ENCODE results near the gene PRDM2.

PRDM2 gene

DNA sequence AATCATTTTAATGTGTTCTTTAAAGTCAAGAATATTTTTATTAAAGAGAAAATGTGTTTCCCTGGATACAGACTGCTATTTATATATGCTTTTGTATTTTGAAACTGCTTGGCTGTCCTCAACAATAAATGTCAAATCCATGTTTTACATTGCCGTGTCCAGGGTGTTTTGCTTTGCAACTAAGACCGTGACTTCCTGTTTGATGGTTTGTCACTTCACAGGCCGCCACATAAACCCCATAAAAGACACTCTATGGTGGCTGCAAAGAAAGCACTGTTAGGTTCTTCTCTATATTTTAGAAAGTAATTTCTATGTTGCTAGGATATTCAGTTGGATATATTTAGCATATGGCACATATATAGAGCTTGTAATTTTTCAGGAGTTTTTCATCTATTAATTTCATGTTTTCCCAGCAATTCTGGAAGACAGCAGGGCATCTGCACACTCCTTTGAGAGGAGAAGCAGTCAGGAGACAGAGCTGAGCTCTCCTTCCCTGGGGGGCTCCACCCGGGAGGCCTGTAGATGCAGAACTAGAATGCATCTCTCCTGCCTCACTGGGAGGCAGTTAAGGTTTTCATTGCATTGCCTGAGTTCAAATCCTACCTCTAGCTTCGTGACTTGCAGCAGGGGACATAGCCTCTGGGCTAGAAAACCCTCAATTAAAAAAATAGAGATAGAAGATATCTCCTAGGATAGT is 33.1 kb downstream of the PRDM2 start:
- Histone ChIP-seq H3K9me3 (ENCODE audit: insufficient read depth, low read length) (no peaks in the 10 kb centered on the region), H3K4me3 (ENCODE audit: insufficient read depth, low read length, poor library complexity, severe bottlenecking) (peak overlapping the region; percentile 42), H3K79me2 (ENCODE audit: insufficient read depth, low read length) (peaks cover 36% of the 10 kb centered on the region), H3K27me3 (ENCODE audit: low read length) (no peaks in the 10 kb centered on the region), H3K9ac (ENCODE audit: low read length) (peak overlapping the region; percentile 65), H3K4me2 (ENCODE audit: low read depth, low read length, poor library complexity, severe bottlenecking) (peak overlapping the region; percentile 94), H3K27ac (ENCODE audit: low read depth, low read length) (peak overlapping the region; percentile 98), H4K20me1 (ENCODE audit: low read depth, low read length) (no peaks in the 10 kb centered on the region), H2AFZ (ENCODE audit: low read depth, low read length, severe bottlenecking) (no peak overlapping the region), H3F3A (ENCODE audit: insufficient read depth) (peaks cover 45% of the 10 kb centered on the region), H3K36me3 (ENCODE audit: low read length) (peaks cover 15% of the 10 kb centered on the region; the same call in 1 of the 2 replicates), H3K9me2 (replicated peaks; ENCODE audit: insufficient read depth, low read length) (no peaks in the 10 kb centered on the region)
- TF ChIP-seq EZH2phosphoT487 (conservative IDR thresholded peaks at IDR 0.05; ENCODE audit: low read length): no peak
- TF ChIP-seq, protein P1, sequence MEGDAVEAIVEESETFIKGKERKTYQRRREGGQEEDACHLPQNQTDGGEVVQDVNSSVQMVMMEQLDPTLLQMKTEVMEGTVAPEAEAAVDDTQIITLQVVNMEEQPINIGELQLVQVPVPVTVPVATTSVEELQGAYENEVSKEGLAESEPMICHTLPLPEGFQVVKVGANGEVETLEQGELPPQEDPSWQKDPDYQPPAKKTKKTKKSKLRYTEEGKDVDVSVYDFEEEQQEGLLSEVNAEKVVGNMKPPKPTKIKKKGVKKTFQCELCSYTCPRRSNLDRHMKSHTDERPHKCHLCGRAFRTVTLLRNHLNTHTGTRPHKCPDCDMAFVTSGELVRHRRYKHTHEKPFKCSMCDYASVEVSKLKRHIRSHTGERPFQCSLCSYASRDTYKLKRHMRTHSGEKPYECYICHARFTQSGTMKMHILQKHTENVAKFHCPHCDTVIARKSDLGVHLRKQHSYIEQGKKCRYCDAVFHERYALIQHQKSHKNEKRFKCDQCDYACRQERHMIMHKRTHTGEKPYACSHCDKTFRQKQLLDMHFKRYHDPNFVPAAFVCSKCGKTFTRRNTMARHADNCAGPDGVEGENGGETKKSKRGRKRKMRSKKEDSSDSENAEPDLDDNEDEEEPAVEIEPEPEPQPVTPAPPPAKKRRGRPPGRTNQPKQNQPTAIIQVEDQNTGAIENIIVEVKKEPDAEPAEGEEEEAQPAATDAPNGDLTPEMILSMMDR (IDR thresholded peaks at IDR 0.05; ENCODE audit: insufficient read depth, low read length, poor library complexity, severe bottlenecking): no peak

DNA sequence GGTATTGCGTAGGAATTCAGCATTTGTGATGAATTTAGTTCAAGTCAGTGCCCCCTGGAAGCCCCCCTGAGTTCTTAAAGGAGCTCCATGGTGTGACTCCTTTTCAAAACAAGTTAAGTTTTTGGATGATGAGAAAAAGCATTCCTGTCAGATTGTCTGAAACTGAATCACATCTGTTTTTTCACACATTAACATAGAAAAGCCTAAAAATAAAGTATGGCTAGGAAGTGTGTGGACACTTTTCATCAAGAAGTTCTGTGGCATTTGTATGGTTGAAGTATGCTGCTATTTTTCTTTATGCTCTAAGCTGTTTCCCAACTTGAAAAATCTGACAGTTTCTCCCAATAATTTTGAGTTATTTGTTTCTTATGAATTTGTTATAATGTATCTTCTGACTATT is 33.7 kb downstream of the PRDM2 start:
- H4K20me1 ChIP-seq (ENCODE audit: low read depth, low read length): no peaks in the 10 kb centered on the region
- H3K4me2 ChIP-seq (ENCODE audit: low read depth, low read length, poor library complexity, severe bottlenecking): peak overlapping the region; percentile 94
- H3K36me3 ChIP-seq (ENCODE audit: low read length): peaks cover 15% of the 10 kb centered on the region; the same call in 1 of the 2 replicates
- H2AFZ ChIP-seq (ENCODE audit: low read depth, low read length, severe bottlenecking): no peak overlapping the region
- H3K4me3 ChIP-seq (ENCODE audit: insufficient read depth, low read length, poor library complexity, severe bottlenecking): peak overlapping the region; percentile 42
- TF ChIP-seq, protein P1 (IDR thresholded peaks at IDR 0.05; ENCODE audit: insufficient read depth, low read length, poor library complexity, severe bottlenecking): no peak
- no peak for TF ChIP-seq EZH2phosphoT487 (conservative IDR thresholded peaks at IDR 0.05; ENCODE audit: low read length)
- peaks cover 45% of the 10 kb centered on the region for H3F3A ChIP-seq (ENCODE audit: insufficient read depth)
- H3K9me2 ChIP-seq (replicated peaks; ENCODE audit: insufficient read depth, low read length): no peaks in the 10 kb centered on the region
- H3K27me3 ChIP-seq (ENCODE audit: low read length): no peaks in the 10 kb centered on the region
- H3K9me3 ChIP-seq (ENCODE audit: insufficient read depth, low read length): no peaks in the 10 kb centered on the region
- H3K9ac ChIP-seq (ENCODE audit: low read length): peak overlapping the region; percentile 65
- H3K79me2 ChIP-seq (ENCODE audit: insufficient read depth, low read length): peaks cover 31% of the 10 kb centered on the region
- peak overlapping the region; percentile 98 for H3K27ac ChIP-seq (ENCODE audit: low read depth, low read length)

DNA sequence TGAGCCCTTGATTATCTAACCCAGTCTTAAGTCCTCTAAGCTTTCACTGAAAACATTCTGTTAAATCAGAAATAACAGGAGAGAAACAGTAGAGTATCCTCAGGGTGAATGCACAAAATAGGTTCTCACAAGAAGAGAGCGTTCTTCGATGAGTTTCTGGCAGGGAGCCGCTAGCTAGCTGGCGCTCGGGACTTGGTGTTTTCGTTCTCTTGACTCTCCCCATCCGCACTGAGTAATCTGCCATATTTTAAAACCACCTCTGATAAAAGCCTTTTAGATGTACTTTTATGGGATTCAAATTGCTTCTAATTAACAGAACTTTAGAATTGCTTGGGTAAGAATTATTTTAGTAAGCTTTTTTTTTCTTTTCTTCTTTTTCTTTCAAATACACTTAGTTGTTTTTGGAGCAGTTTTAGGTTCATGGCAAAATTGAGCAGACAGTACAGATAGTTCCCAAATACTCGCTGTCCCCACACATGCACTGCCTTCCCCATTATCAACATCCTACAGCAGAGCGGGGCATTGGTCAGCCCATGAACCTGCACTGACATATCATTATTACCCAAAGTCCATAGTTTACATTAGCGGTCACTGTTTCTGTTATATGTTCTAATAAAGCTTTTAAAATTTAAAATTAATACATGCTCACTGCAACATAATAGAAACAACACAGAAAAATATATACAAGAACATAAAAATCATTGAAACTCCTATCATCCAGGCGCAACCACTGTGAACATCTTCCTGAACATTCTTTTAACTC is 35.4 kb downstream of the PRDM2 start:
- Histone ChIP-seq H3K27ac (ENCODE audit: low read depth, low read length) (peak overlapping the region; percentile 14; the same call in 1 of the 2 replicates), H3K27me3 (ENCODE audit: low read length) (no peaks in the 10 kb centered on the region), H4K20me1 (ENCODE audit: low read depth, low read length) (no peaks in the 10 kb centered on the region), H3F3A (ENCODE audit: insufficient read depth) (peaks cover 31% of the 10 kb centered on the region), H3K36me3 (ENCODE audit: low read length) (peaks cover 15% of the 10 kb centered on the region; the same call in 1 of the 2 replicates), H3K4me2 (ENCODE audit: low read depth, low read length, poor library complexity, severe bottlenecking) (no peak overlapping the region), H3K9ac (ENCODE audit: low read length) (no peak overlapping the region), H3K9me3 (ENCODE audit: insufficient read depth, low read length) (no peaks in the 10 kb centered on the region), H3K9me2 (replicated peaks; ENCODE audit: insufficient read depth, low read length) (no peaks in the 10 kb centered on the region), H2AFZ (ENCODE audit: low read depth, low read length, severe bottlenecking) (no peak overlapping the region), H3K79me2 (ENCODE audit: insufficient read depth, low read length) (peaks cover 22% of the 10 kb centered on the region; the same call in 1 of the 2 replicates), H3K4me3 (ENCODE audit: insufficient read depth, low read length, poor library complexity, severe bottlenecking) (no peak overlapping the region)
- no peak for TF ChIP-seq EZH2phosphoT487 (conservative IDR thresholded peaks at IDR 0.05; ENCODE audit: low read length)
- TF ChIP-seq, protein P1 (IDR thresholded peaks at IDR 0.05; ENCODE audit: insufficient read depth, low read length, poor library complexity, severe bottlenecking): no peak

All from SU-DHL-6 (cell line).